ENCODE data around the gene SPATA18. TPM values are rescaled to one million over a fixed set of nuclear protein-coding genes. Genes with fewer than 3 reads are reported as not detected.

The SPATA18 gene
- polyA plus RNA-seq, 1 donor from 2014 or later: 0.09 TPM

DNA sequence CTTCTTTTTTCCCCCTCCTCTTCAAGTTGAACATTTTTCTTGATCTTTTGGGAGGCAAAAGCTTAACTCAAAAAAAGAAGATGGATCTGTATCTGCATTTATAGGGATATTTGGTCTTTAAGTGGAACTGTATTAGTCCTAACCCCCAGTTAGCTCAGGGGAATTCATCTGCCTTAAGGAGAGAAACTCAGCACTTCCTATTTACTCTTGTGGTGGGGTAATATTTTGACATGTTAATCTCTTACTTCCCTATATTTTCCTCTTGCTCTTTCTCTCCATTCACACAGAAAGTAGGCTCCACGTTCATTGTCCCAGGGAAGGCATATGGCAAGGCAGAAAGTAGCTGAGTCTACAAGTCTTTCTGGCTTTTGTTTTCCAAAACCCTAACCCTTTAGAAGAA, 36.2 kb upstream of the SPATA18 start:
- Histone ChIP-seq H2AFZ (ENCODE audit: low read depth, low read length) (no peak overlapping the region), H4K20me1 (ENCODE audit: insufficient read depth) (no peaks in the 10 kb centered on the region), H3F3A (ENCODE audit: insufficient read depth, low read length, poor library complexity, severe bottlenecking) (no peaks in the 10 kb centered on the region), H3K27ac (ENCODE audit: low read length) (no peak overlapping the region), H3K9me2 (ENCODE audit: insufficient read depth, low read length) (no peaks in the 10 kb centered on the region), H3K4me2 (ENCODE audit: low read length) (no peak overlapping the region), H3K9ac (ENCODE audit: low read length) (no peak overlapping the region), H3K9me3 (ENCODE audit: low read length) (no peaks in the 10 kb centered on the region), H3K27me3 (ENCODE audit: insufficient read depth, low read depth, low read length) (no peaks in the 10 kb centered on the region), H3K36me3 (ENCODE audit: insufficient read depth, low read length) (peaks cover 8% of the 10 kb centered on the region), H3K4me3 (ENCODE audit: low read length) (no peak overlapping the region), H3K79me2 (replicated peaks; ENCODE audit: insufficient read depth, low read length) (no peaks in the 10 kb centered on the region)
- TF ChIP-seq, protein P1, sequence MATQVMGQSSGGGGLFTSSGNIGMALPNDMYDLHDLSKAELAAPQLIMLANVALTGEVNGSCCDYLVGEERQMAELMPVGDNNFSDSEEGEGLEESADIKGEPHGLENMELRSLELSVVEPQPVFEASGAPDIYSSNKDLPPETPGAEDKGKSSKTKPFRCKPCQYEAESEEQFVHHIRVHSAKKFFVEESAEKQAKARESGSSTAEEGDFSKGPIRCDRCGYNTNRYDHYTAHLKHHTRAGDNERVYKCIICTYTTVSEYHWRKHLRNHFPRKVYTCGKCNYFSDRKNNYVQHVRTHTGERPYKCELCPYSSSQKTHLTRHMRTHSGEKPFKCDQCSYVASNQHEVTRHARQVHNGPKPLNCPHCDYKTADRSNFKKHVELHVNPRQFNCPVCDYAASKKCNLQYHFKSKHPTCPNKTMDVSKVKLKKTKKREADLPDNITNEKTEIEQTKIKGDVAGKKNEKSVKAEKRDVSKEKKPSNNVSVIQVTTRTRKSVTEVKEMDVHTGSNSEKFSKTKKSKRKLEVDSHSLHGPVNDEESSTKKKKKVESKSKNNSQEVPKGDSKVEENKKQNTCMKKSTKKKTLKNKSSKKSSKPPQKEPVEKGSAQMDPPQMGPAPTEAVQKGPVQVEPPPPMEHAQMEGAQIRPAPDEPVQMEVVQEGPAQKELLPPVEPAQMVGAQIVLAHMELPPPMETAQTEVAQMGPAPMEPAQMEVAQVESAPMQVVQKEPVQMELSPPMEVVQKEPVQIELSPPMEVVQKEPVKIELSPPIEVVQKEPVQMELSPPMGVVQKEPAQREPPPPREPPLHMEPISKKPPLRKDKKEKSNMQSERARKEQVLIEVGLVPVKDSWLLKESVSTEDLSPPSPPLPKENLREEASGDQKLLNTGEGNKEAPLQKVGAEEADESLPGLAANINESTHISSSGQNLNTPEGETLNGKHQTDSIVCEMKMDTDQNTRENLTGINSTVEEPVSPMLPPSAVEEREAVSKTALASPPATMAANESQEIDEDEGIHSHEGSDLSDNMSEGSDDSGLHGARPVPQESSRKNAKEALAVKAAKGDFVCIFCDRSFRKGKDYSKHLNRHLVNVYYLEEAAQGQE (IDR thresholded peaks at IDR 0.05; ENCODE audit: borderline replicate concordance): no peak
- TF ChIP-seq POLR2AphosphoS5 (IDR thresholded peaks at IDR 0.05) (no peak), SMC3 (conservative IDR thresholded peaks at IDR 0.05; ENCODE audit: poor library complexity) (no peak), TAF1 (IDR thresholded peaks at IDR 0.05; ENCODE audit: low read depth) (no peak)

DNA sequence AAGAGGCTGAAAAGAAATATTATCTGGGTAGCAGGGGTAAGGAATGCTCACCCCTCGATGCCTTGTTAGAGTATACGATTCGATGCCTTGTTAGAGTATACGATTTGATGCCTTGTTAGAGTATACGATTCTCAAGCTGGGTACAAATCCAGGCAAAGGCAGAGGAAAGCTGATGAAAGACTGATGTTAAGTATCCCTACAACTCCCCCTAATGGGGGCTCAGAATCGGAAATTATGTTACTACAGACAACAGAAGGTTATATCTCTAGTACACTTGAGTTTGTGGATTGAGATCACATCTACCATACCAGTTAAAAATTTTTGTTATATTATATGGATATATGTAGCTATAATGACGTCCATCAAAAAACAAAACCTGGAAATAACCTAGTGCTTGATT, 35.7 kb upstream of the SPATA18 start:
- no peaks in the 10 kb centered on the region for H3F3A ChIP-seq (ENCODE audit: insufficient read depth, low read length, poor library complexity, severe bottlenecking)
- no peaks in the 10 kb centered on the region for H4K20me1 ChIP-seq (ENCODE audit: insufficient read depth)
- no peak overlapping the region for H2AFZ ChIP-seq (ENCODE audit: low read depth, low read length)
- H3K27ac ChIP-seq (ENCODE audit: low read length): no peak overlapping the region
- H3K4me2 ChIP-seq (ENCODE audit: low read length): no peak overlapping the region
- no peak overlapping the region for H3K9ac ChIP-seq (ENCODE audit: low read length)
- peaks cover 8% of the 10 kb centered on the region for H3K36me3 ChIP-seq (ENCODE audit: insufficient read depth, low read length)
- no peaks in the 10 kb centered on the region for H3K9me3 ChIP-seq (ENCODE audit: low read length)
- TF ChIP-seq POLR2AphosphoS5 (IDR thresholded peaks at IDR 0.05): no peak
- TF ChIP-seq, protein P1 (IDR thresholded peaks at IDR 0.05; ENCODE audit: borderline replicate concordance): no peak
- TF ChIP-seq EZH2 (IDR thresholded peaks at IDR 0.05; ENCODE audit: borderline replicate concordance, insufficient read depth, low read length, poor library complexity, severe bottlenecking): no peak
- TF ChIP-seq SMC3 (conservative IDR thresholded peaks at IDR 0.05; ENCODE audit: poor library complexity): no peak
- no peak for TF ChIP-seq RAD21 (conservative IDR thresholded peaks at IDR 0.05)
- no peak for TF ChIP-seq TAF1 (IDR thresholded peaks at IDR 0.05; ENCODE audit: low read depth)
- H3K27me3 ChIP-seq (ENCODE audit: insufficient read depth, low read depth, low read length): no peaks in the 10 kb centered on the region
- no peaks in the 10 kb centered on the region for H3K9me2 ChIP-seq (ENCODE audit: insufficient read depth, low read length)
- no peak overlapping the region for H3K4me3 ChIP-seq (ENCODE audit: low read length)
- H3K79me2 ChIP-seq (replicated peaks; ENCODE audit: insufficient read depth, low read length): no peaks in the 10 kb centered on the region

DNA sequence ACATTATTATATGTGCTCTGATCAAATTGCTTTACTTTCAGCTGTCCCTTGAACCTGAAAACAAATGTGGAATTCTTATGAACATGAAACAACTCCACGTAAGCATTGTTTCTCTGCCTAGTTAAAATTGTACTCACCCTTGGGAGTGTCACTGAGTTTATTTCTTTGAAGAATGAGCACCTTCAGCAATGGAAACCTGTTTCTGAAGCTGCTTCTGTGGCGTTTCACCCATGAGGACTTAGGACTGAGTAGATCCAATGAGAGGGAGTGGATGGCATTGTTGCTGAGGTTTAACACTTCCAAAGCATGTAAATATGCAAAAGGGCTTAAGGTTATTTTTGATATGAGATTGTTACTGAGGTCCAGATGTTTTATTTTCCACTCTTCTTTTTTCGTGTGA, 34.1 kb upstream of the SPATA18 start:
- Histone ChIP-seq H3K27me3 (ENCODE audit: insufficient read depth, low read depth, low read length) (no peaks in the 10 kb centered on the region), H2AFZ (ENCODE audit: low read depth, low read length) (no peak overlapping the region), H3K9me3 (ENCODE audit: low read length) (no peaks in the 10 kb centered on the region), H3K27ac (ENCODE audit: low read length) (no peak overlapping the region), H3K79me2 (replicated peaks; ENCODE audit: insufficient read depth, low read length) (no peaks in the 10 kb centered on the region), H3K9ac (ENCODE audit: low read length) (no peak overlapping the region), H3K4me2 (ENCODE audit: low read length) (no peak overlapping the region), H3K4me3 (ENCODE audit: low read length) (no peak overlapping the region), H3F3A (ENCODE audit: insufficient read depth, low read length, poor library complexity, severe bottlenecking) (no peaks in the 10 kb centered on the region), H3K9me2 (ENCODE audit: insufficient read depth, low read length) (no peaks in the 10 kb centered on the region), H4K20me1 (ENCODE audit: insufficient read depth) (no peaks in the 10 kb centered on the region), H3K36me3 (ENCODE audit: insufficient read depth, low read length) (peaks cover 3% of the 10 kb centered on the region)
- TF ChIP-seq POLR2AphosphoS5 (IDR thresholded peaks at IDR 0.05) (no peak), MXI1 (conservative IDR thresholded peaks at IDR 0.05; ENCODE audit: poor library complexity, severe bottlenecking) (no peak), RAD21 (conservative IDR thresholded peaks at IDR 0.05) (no peak), EP300 (conservative IDR thresholded peaks at IDR 0.05; ENCODE audit: poor library complexity, severe bottlenecking) (no peak), SMC3 (conservative IDR thresholded peaks at IDR 0.05; ENCODE audit: poor library complexity) (no peak)
- TF ChIP-seq, protein P1 (IDR thresholded peaks at IDR 0.05; ENCODE audit: borderline replicate concordance): no peak
- TF ChIP-seq, protein P2, sequence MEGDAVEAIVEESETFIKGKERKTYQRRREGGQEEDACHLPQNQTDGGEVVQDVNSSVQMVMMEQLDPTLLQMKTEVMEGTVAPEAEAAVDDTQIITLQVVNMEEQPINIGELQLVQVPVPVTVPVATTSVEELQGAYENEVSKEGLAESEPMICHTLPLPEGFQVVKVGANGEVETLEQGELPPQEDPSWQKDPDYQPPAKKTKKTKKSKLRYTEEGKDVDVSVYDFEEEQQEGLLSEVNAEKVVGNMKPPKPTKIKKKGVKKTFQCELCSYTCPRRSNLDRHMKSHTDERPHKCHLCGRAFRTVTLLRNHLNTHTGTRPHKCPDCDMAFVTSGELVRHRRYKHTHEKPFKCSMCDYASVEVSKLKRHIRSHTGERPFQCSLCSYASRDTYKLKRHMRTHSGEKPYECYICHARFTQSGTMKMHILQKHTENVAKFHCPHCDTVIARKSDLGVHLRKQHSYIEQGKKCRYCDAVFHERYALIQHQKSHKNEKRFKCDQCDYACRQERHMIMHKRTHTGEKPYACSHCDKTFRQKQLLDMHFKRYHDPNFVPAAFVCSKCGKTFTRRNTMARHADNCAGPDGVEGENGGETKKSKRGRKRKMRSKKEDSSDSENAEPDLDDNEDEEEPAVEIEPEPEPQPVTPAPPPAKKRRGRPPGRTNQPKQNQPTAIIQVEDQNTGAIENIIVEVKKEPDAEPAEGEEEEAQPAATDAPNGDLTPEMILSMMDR (IDR thresholded peaks at IDR 0.05; ENCODE audit: poor library complexity, severe bottlenecking): no peak

Data from neural cell (in vitro differentiated cells).